BLaER1 treated with 17β-estradiol and CSF1 and Interleukin-3, amounts not matched to agents 10 nM and 100 nM (cell line): ENCODE results near the gene RNPC3.
"Not testable (repeated sequence)": the region's sequence is repeated elsewhere in the genome, so short reads cannot be mapped to it uniquely, and the experiment has no call there.

Experiments used
- H3K27ac ChIP-seq, 11 experiments: shearing (Covaris generic); formaldehyde crosslinking; 2 replicates each; pipeline ENCODE4 v1.8.1; 2022
- H3K27me3 ChIP-seq, 11 experiments: shearing (Covaris generic); formaldehyde crosslinking; 2 replicates each; pipeline ENCODE4 v1.8.1; 2022
- H3K36me3 ChIP-seq, 11 experiments: shearing (Covaris generic); formaldehyde crosslinking; 2 replicates each; pipeline ENCODE4 v1.8.1; 2022
- H3K4me1 ChIP-seq, 10 experiments: shearing (Covaris generic); formaldehyde crosslinking; 2 replicates each; pipeline ENCODE4 v1.8.1; 2022
- H3K4me2 ChIP-seq, 11 experiments: shearing (Covaris generic); formaldehyde crosslinking; 2 replicates each; pipeline ENCODE4 v1.8.1; 2022
- H3K4me3 ChIP-seq, 10 experiments: shearing (Covaris generic); formaldehyde crosslinking; 2 replicates each; pipeline ENCODE4 v1.8.1; 2022
- H3K9ac ChIP-seq, 11 experiments: shearing (Covaris generic); formaldehyde crosslinking; 2 replicates each; pipeline ENCODE4 v1.8.1; 2022
- H3K9me3 ChIP-seq, 11 experiments: shearing (Covaris generic); formaldehyde crosslinking; replicated peaks in 1 of 11; 2 replicates each; pipeline ENCODE4 v1.8.1; 2022
- H4K20me1 ChIP-seq, 11 experiments: shearing (Covaris generic); formaldehyde crosslinking; 2 replicates each; pipeline ENCODE4 v1.8.1; 2022
- Cebpa-rat ChIP-seq, 11 experiments: shearing (Covaris generic); IDR thresholded peaks; 2 replicates each; pipeline ENCODE4 v1.8.1; 2022

Gene RNPC3

DNA sequence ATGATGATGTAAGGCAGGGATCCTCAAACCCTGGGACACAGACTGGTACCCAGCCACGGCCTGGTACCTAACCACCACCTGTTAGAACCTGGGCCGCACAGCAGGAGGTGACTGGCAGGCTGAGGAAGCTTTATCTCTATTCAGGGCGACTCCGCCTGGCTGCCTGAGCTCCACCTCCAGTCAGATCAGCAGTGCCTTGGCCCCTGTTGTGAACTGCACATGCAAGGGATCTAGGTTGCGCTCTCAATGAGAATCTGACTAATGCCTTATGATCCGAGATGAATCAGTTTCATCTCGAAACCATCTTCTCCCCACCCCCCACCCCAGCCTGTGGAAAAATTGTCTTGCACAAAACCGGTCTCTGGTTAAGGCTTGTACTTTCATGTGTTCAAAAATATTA lies 4.2 kb downstream of the RNPC3 start:
- Histone ChIP-seq H3K4me2 (peak overlapping the region in 2 of 11 experiments; percentile 0 to 7; a peak in 2 of 22 replicates), H3K9ac (no peak overlapping the region), H3K27me3 (no peaks in the 10 kb centered on the region), H3K36me3 (peaks cover 46 to 73% (median 66%) of the 10 kb centered on the region in 11 experiments), H3K4me1 (peaks cover 8 to 41% (median 23%) of the 10 kb centered on the region in 10 experiments; a peak in 19 of 20 replicates), H3K4me3 (no peak overlapping the region), H3K27ac (no peak overlapping the region), H4K20me1 (peaks cover 9 to 77% (median 48%) of the 10 kb centered on the region in 11 experiments; a peak in 17 of 22 replicates), H3K9me3 (peaks cover 0 to 14% (median 6%) of the 10 kb centered on the region in 11 experiments; a peak in 10 of 22 replicates)
- TF ChIP-seq Cebpa-rat (IDR thresholded peaks at IDR 0.05): no peak

DNA sequence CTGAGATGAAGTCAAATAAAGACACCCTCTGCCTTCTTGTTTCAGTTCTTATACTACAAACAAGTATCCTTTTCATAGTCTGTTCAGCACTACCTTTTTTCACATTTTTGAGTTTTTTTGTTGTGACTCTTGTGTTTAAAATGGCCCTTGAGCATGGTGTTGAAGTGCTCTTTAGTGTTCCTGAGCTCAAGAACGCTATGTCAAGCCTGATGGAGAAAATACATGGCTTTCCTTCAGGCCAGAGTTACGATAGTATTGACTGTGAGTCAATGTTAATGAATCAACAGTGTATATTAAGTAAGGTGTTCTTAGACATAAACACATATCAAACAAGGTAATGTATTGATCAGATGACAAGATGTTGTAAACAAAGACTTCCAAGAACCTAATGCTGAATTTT lies 12.7 kb downstream of the RNPC3 start:
- Histone ChIP-seq H3K27ac (no peak overlapping the region), H3K4me2 (no peak overlapping the region), H4K20me1 (peaks cover 0 to 29% (median 12%) of the 10 kb centered on the region in 11 experiments; a peak in 15 of 22 replicates), H3K36me3 (peaks cover 83 to 99% (median 95%) of the 10 kb centered on the region in 11 experiments), H3K27me3 (no peaks in the 10 kb centered on the region), H3K4me1 (0 out of 20 replicates have a peak, but pooled peaks cover 0 to 1% (median 0%) of the 10 kb centered on the region in 10 experiments), H3K9me3 (no peaks in the 10 kb centered on the region), H3K4me3 (no peak overlapping the region), H3K9ac (no peak overlapping the region)
- TF ChIP-seq Cebpa-rat (IDR thresholded peaks at IDR 0.05): no peak

DNA sequence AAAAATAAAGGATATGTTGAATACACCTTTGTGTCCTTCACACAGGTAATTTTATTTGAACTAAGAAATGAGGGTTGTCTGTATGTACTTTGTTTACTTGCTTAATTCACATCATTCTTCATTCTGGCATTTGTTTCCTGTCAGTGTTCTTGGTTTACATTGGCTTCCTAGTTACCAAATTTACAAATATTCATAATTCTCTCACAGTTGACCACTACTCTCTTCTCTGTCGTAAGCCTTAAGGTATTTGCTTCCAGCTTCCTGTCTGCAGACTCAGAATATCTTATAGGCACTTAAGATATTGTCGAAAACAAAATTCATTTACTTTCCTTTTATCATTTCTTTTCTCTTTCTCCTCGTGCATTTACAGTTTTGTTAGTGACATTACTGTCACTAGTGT lies 15.9 kb downstream of the RNPC3 start:
- no peak overlapping the region for H3K9ac ChIP-seq
- peaks cover 0 to 12% (median 0%) of the 10 kb centered on the region in 11 experiments; a peak in 3 of 22 replicates for H4K20me1 ChIP-seq
- H3K27ac ChIP-seq: no peak overlapping the region
- no peak for TF ChIP-seq Cebpa-rat (IDR thresholded peaks at IDR 0.05)
- no peaks in the 10 kb centered on the region for H3K4me1 ChIP-seq
- H3K27me3 ChIP-seq: no peaks in the 10 kb centered on the region
- H3K9me3 ChIP-seq: no peaks in the 10 kb centered on the region
- peaks cover 80 to 96% (median 89%) of the 10 kb centered on the region in 11 experiments for H3K36me3 ChIP-seq
- H3K4me2 ChIP-seq: no peak overlapping the region
- no peak overlapping the region for H3K4me3 ChIP-seq

DNA sequence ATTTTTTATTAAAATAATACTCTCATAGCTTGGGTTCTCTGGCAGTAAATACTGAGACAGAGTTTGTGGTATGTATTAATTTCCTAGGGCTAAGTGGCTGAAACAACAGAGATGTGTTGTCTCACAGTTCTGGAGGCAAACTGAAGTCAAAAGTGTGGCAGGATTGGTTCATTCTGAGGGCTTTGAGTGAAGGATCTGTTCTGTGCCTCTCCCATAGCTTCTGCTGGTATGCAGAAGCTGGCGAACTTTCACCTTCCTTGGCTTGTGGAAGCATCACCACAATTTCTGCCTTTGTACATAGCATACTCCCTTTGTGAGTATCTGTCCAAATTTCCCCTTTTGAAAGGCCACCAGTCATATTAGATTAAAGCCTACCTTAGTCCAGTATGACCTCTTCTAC lies 21.0 kb downstream of the RNPC3 start:
- H3K27ac ChIP-seq: no peak overlapping the region
- H3K27me3 ChIP-seq: no peaks in the 10 kb centered on the region
- peaks cover 79 to 96% (median 91%) of the 10 kb centered on the region in 11 experiments for H3K36me3 ChIP-seq
- H4K20me1 ChIP-seq: peaks cover 0 to 9% (median 0%) of the 10 kb centered on the region in 11 experiments; a peak in 5 of 22 replicates
- H3K9ac ChIP-seq: no peak overlapping the region
- no peaks in the 10 kb centered on the region for H3K4me1 ChIP-seq
- no peak overlapping the region for H3K4me3 ChIP-seq
- 0 out of 22 replicates have a peak, but pooled peaks cover 0 to 6% (median 0%) of the 10 kb centered on the region in 11 experiments for H3K9me3 ChIP-seq
- no peak for TF ChIP-seq Cebpa-rat (IDR thresholded peaks at IDR 0.05)
- no peak overlapping the region for H3K4me2 ChIP-seq

DNA sequence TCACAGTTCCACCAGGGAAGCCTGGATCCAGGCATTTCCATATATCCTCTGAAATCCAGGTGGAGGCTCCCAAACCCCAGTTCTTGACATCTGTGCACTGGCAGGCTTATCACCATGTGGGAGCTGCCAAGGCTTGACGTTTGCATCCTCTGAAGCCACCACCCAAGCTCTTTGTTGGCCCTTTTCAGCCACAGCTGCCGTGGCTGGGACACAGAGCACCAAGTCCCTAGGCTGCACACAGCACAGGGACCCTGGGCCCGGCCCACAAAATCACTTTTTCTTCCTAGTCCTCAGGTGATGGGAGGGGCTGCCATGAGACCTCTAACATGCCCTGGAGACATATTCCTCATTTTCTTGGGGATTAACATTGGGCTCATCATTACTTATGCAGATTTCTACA lies 22.3 kb downstream of the RNPC3 start:
- no peak for TF ChIP-seq Cebpa-rat (IDR thresholded peaks at IDR 0.05)
- no peaks in the 10 kb centered on the region for H3K4me1 ChIP-seq
- H3K4me3 ChIP-seq: no peak overlapping the region
- H3K4me2 ChIP-seq: no peak overlapping the region
- H4K20me1 ChIP-seq: peaks cover 0 to 3% (median 0%) of the 10 kb centered on the region in 11 experiments; a peak in 3 of 22 replicates
- no peaks in the 10 kb centered on the region for H3K27me3 ChIP-seq
- peaks cover 80 to 98% (median 94%) of the 10 kb centered on the region in 11 experiments for H3K36me3 ChIP-seq
- no peak overlapping the region for H3K27ac ChIP-seq
- no peak overlapping the region for H3K9ac ChIP-seq
- H3K9me3 ChIP-seq: 0 out of 22 replicates have a peak, but pooled peaks cover 0 to 6% (median 0%) of the 10 kb centered on the region in 11 experiments

DNA sequence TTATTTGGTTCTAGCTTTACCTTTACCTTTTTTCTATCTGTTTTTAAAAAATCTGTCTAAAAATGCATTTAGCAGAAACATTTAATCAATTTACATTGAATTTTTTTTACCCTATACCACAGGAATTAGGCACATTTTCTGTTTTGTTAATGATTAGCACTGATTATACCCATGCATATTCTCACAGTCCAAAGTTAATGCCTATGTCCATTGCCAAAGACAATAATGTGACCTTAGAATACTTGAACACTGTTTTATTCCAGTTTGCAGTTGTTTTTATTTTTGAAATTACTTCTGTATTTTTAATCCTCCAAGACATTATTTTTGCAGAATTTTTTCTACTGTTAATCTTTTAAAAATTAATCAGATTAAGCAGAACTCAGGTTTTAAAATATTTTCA lies 34.9 kb downstream of the RNPC3 start:
- Histone ChIP-seq H3K4me1 (peaks cover 0 to 41% (median 17%) of the 10 kb centered on the region in 10 experiments; a peak in 16 of 20 replicates), H3K27ac (peak overlapping the region in 2 of 11 experiments; percentile 70 to 72; a peak in 1 of 22 replicates), H4K20me1 (no peaks in the 10 kb centered on the region), H3K9me3 (peaks cover 0 to 9% (median 0%) of the 10 kb centered on the region in 11 experiments; a peak in 1 of 22 replicates), H3K27me3 (no peaks in the 10 kb centered on the region), H3K4me2 (no peak overlapping the region; a peak in 1 of 22 replicates), H3K9ac (no peak overlapping the region), H3K4me3 (no peak overlapping the region), H3K36me3 (peaks cover 10 to 21% (median 16%) of the 10 kb centered on the region in 11 experiments; a peak in 18 of 22 replicates)
- TF ChIP-seq Cebpa-rat (IDR thresholded peaks at IDR 0.05): no peak

GRCh38 chr1:103561124-103561523 lies 35.6 kb downstream of the RNPC3 start:
- not testable (repeated sequence) for H4K20me1 ChIP-seq, H3K27me3 ChIP-seq, H3K9me3 ChIP-seq, H3K4me3 ChIP-seq
- peak overlapping the region; percentile 37 to 87 (median 70); a peak in 17 of 22 replicates for H3K27ac ChIP-seq
- peak overlapping the region in 5 of 11 experiments; percentile 22 to 70 (median 62); a peak in 9 of 22 replicates for H3K4me2 ChIP-seq
- peak overlapping the region in 2 of 11 experiments; percentile 48 to 71; a peak in 3 of 22 replicates for H3K9ac ChIP-seq
- peaks cover 5 to 14% (median 10%) of the 10 kb centered on the region in 11 experiments; a peak in 15 of 22 replicates for H3K36me3 ChIP-seq
- peaks cover 0 to 36% (median 12%) of the 10 kb centered on the region in 10 experiments; a peak in 16 of 20 replicates for H3K4me1 ChIP-seq

- H3K4me1 ChIP-seq: peaks cover 0 to 36% (median 12%) of the 10 kb centered on the region in 10 experiments; a peak in 16 of 20 replicates
- no peaks in the 10 kb centered on the region for H3K27me3 ChIP-seq
- peak overlapping the region; percentile 54 to 87 (median 70); a peak in 21 of 22 replicates for H3K27ac ChIP-seq
- H3K9me3 ChIP-seq: peaks cover 0 to 9% (median 0%) of the 10 kb centered on the region in 11 experiments; a peak in 1 of 22 replicates
- no peaks in the 10 kb centered on the region for H4K20me1 ChIP-seq
- TF ChIP-seq Cebpa-rat (IDR thresholded peaks at IDR 0.05): peak in 1 of 11 experiments; percentile 36; a peak in 1 of 22 replicates
- H3K4me3 ChIP-seq: peak overlapping the region in 2 of 10 experiments; percentile 22 to 32; a peak in 3 of 20 replicates
- H3K36me3 ChIP-seq: peaks cover 4 to 7% (median 7%) of the 10 kb centered on the region in 11 experiments; a peak in 15 of 22 replicates
- H3K4me2 ChIP-seq: peak overlapping the region in 9 of 11 experiments; percentile 26 to 70 (median 44); a peak in 16 of 22 replicates
- peak overlapping the region in 6 of 11 experiments; percentile 18 to 73 (median 55); a peak in 10 of 22 replicates for H3K9ac ChIP-seq
Measured at GRCh38 chr1:103561643-103562395, 36.3 kb downstream of the RNPC3 start.

DNA sequence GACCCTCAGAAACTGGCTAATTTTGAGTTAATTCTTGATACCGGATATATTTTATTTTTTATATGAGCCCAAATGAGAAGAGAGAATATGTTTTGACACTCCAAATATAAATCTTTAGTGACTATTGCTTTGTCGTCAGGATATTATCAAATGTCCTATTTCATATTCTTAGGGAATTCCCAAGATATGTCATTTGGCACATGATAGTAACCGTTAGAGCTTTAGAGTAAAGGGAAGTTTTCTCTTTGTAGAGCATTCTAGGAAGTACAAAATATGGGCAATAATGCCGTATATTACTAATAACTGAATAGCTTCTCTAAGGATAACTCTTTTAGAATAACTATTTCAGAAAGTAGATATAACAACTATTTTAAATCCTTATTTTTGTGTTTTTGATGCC lies 37.6 kb downstream of the RNPC3 start:
- Histone ChIP-seq H3K36me3 (no peaks in the 10 kb centered on the region; a peak in 2 of 22 replicates), H3K4me1 (peaks cover 0 to 36% (median 12%) of the 10 kb centered on the region in 10 experiments; a peak in 16 of 20 replicates), H3K9ac (no peak overlapping the region), H3K4me2 (peak overlapping the region in 3 of 11 experiments; percentile 62 to 70 (median 67); a peak in 4 of 22 replicates), H4K20me1 (no peaks in the 10 kb centered on the region), H3K4me3 (no peak overlapping the region), H3K27ac (peak overlapping the region in 8 of 11 experiments; percentile 60 to 87 (median 72); a peak in 10 of 22 replicates), H3K9me3 (peaks cover 0 to 9% (median 0%) of the 10 kb centered on the region in 11 experiments; a peak in 2 of 22 replicates), H3K27me3 (no peaks in the 10 kb centered on the region)
- TF ChIP-seq Cebpa-rat (IDR thresholded peaks at IDR 0.05): no peak
